PFSK-1 (cell line): ENCODE measurements around the gene CASZ1.

ENCODE experiments used
- POLR2AphosphoS5 ChIP-seq: IDR thresholded peaks from 2 replicates; pipeline ENCODE4 v1.6.1; 2012; ENCODE audit warnings: low read depth, mild to moderate bottlenecking, control low read depth, low read length, moderate library complexity
- REST ChIP-seq, 2 experiments: IDR thresholded peaks; 2 replicates each; pipeline versions ENCODE4 v1.6.1 to v1.8.0; 2011 to 2012; ENCODE audit warnings: low read depth in 2 of 2, low read length in 2 of 2, control low read depth in 1 of 2, inconsistent platforms in 1 of 2, mild to moderate bottlenecking in 1 of 2, moderate library complexity in 1 of 2; ENCODE audit not compliant: insufficient read depth in 1 of 2
- SIN3A ChIP-seq: IDR thresholded peaks from 2 replicates; pipeline ENCODE4 v1.6.1; 2012; ENCODE audit warnings: mild to moderate bottlenecking, low read length, moderate library complexity, borderline replicate concordance; ENCODE audit not compliant: insufficient read depth
- TAF1 ChIP-seq: IDR thresholded peaks from 2 replicates; pipeline ENCODE4 v1.6.1; 2012; ENCODE audit warnings: low read length, control low read depth, borderline replicate concordance; ENCODE audit not compliant: insufficient read depth

DNA sequence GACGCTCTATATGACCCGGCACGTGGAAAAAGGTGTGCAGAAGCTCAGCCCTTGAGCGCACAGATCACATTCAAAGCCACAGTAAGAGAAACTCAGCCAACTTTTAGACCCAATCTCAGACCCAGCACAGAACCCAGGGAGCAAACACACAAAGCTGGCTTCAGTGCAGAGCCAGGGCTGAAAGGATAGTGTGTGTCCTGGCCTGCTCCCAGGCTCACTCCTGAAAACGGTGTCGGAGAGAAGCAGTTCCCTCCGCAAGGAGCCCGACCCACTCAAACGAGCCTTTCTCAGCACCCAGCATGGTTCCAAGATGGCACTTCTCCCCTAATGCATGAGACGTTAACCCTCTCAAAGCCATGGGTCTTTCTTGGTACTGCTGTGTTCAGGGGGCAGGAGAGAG, 39.6 kb downstream of the CASZ1 start:
- TF ChIP-seq REST (IDR thresholded peaks at IDR 0.05; ENCODE audit: insufficient read depth in 1 of 2, low read depth in 2 of 2, low read length in 2 of 2) (no peak), POLR2AphosphoS5 (no peak), SIN3A (no peak), TAF1 (no peak)
